ENCODE measurements around the gene MMUT.

- TF ChIP-seq CTCF (IDR thresholded peaks at IDR 0.05) (no peak), POLR2AphosphoS5 (IDR thresholded peaks at IDR 0.05) (no peak), POLR2A (IDR thresholded peaks at IDR 0.05) (no peak)
Observed at GRCh38 chr6:49464691-49465090, 1.6 kb upstream of the MMUT start.
